ENCODE data around the gene SPINT2.
"Not testable (repeated sequence)": the region's sequence is repeated elsewhere in the genome, so short reads cannot be mapped to it uniquely, and the experiment has no call there.

SPINT2 gene

GRCh38 chr19:38331728-38332127, 67.4 kb downstream of the SPINT2 start:
- Mint-ChIP-seq H3K27me3 (ENCODE audit: low read depth) (peaks cover 3% of the 10 kb centered on the region), H3K4me3 (no peak overlapping the region), H3K9me3 (no peaks in the 10 kb centered on the region), H3K27ac (no peak overlapping the region), H3K4me1 (peaks cover under 1% of the 10 kb centered on the region), H3K36me3 (ENCODE audit: low read depth) (no peaks in the 10 kb centered on the region)
- no peak for TF ChIP-seq CTCF (IDR thresholded peaks at IDR 0.05; ENCODE audit: unreplicated experiment in 3 of 3)

GRCh38 chr19:38333245-38333644, 68.9 kb downstream of the SPINT2 start:
- Mint-ChIP-seq H3K27ac (no peak overlapping the region), H3K4me3 (no peak overlapping the region), H3K9me3 (no peaks in the 10 kb centered on the region), H3K36me3 (ENCODE audit: low read depth) (peaks cover 6% of the 10 kb centered on the region), H3K27me3 (ENCODE audit: low read depth) (peaks cover 3% of the 10 kb centered on the region), H3K4me1 (peaks cover 6% of the 10 kb centered on the region)
- TF ChIP-seq CTCF (IDR thresholded peaks at IDR 0.05; ENCODE audit: unreplicated experiment in 3 of 3), result no peak

- Mint-ChIP-seq H3K4me3 (peak overlapping the region; percentile 92 to 97 (median 93)), H3K4me1 (peaks cover 11% of the 10 kb centered on the region), H3K36me3 (ENCODE audit: low read depth) (peaks cover 6% of the 10 kb centered on the region), H3K9me3 (no peaks in the 10 kb centered on the region), H3K27me3 (ENCODE audit: low read depth) (peaks cover 3% of the 10 kb centered on the region), H3K27ac (peak overlapping the region; percentile 49 to 97 (median 93))
- TF ChIP-seq CTCF (IDR thresholded peaks at IDR 0.05; ENCODE audit: unreplicated experiment in 3 of 3), result no peak
Measured at GRCh38 chr19:38335949-38336637, 71.7 kb downstream of the SPINT2 start.

- peaks cover 6% of the 10 kb centered on the region for H3K36me3 Mint-ChIP-seq (ENCODE audit: low read depth)
- no peaks in the 10 kb centered on the region for H3K9me3 Mint-ChIP-seq
- peaks cover 3% of the 10 kb centered on the region for H3K27me3 Mint-ChIP-seq (ENCODE audit: low read depth)
- H3K27ac Mint-ChIP-seq, result peak overlapping the region; percentile 49 to 97 (median 93)
- peak overlapping the region; percentile 92 to 97 (median 93) for H3K4me3 Mint-ChIP-seq
- peaks cover 11% of the 10 kb centered on the region for H3K4me1 Mint-ChIP-seq
- TF ChIP-seq CTCF (IDR thresholded peaks at IDR 0.05; ENCODE audit: unreplicated experiment in 3 of 3), result no peak
Measured at GRCh38 chr19:38336638-38337359, 72.4 kb downstream of the SPINT2 start.

- TF ChIP-seq CTCF (IDR thresholded peaks at IDR 0.05; ENCODE audit: unreplicated experiment in 3 of 3), result no peak
- H3K4me3 Mint-ChIP-seq, result peak overlapping the region; percentile 92 to 97 (median 93)
- H3K4me1 Mint-ChIP-seq, result peaks cover 11% of the 10 kb centered on the region
- peaks cover 6% of the 10 kb centered on the region for H3K36me3 Mint-ChIP-seq (ENCODE audit: low read depth)
- H3K27ac Mint-ChIP-seq, result peak overlapping the region; percentile 49 to 97 (median 93)
- H3K27me3 Mint-ChIP-seq (ENCODE audit: low read depth), result peaks cover 3% of the 10 kb centered on the region
- no peaks in the 10 kb centered on the region for H3K9me3 Mint-ChIP-seq
Measured at GRCh38 chr19:38337360-38337653, 72.9 kb downstream of the SPINT2 start.

GRCh38 chr19:38339011-38339410, 74.6 kb downstream of the SPINT2 start:
- Mint-ChIP-seq H3K4me1 (peaks cover 11% of the 10 kb centered on the region), H3K4me3 (peak overlapping the region; percentile 31 to 74 (median 62)), H3K27ac (peak overlapping the region in 1 of 3 experiments; percentile 43)
- not testable (repeated sequence) for H3K36me3 Mint-ChIP-seq (ENCODE audit: low read depth); H3K27me3 Mint-ChIP-seq (ENCODE audit: low read depth); H3K9me3 Mint-ChIP-seq

Measured in nephron (organoid).